IMR-90 (cell line): ENCODE measurements around the gene LDLRAD4.

ENCODE experiments used
- CEBPB ChIP-seq: IDR thresholded peaks from 2 replicates; pipeline ENCODE4 v1.6.1; 2012; ENCODE audit warnings: low read depth, low read length, improper control_type of control experiment
- NFE2L2 ChIP-seq: fragments of 150-350 bp; IDR thresholded peaks from 2 replicates; pipeline ENCODE4 v1.6.1; 2016; ENCODE audit warnings: low read depth, mild to moderate bottlenecking, low read length
- RAD21 ChIP-seq: IDR thresholded peaks from 2 replicates; pipeline ENCODE4 v1.6.1; 2012; ENCODE audit warnings: low read length, improper control_type of control experiment
- TF ChIP-seq, protein P1 (sequence below): fragments of 150-350 bp; IDR thresholded peaks from 2 replicates; pipeline ENCODE4 v1.6.1; 2017; ENCODE audit warnings: mild to moderate bottlenecking, antibody characterized with exemption, low read length, low read depth
- TF ChIP-seq, protein P2 (sequence below): conservative IDR thresholded peaks from 2 replicates; pipeline ENCODE4 v1.5.1; 2012; ENCODE audit warnings: mild to moderate bottlenecking, low read depth, low read length, improper control_type of control experiment

DNA sequence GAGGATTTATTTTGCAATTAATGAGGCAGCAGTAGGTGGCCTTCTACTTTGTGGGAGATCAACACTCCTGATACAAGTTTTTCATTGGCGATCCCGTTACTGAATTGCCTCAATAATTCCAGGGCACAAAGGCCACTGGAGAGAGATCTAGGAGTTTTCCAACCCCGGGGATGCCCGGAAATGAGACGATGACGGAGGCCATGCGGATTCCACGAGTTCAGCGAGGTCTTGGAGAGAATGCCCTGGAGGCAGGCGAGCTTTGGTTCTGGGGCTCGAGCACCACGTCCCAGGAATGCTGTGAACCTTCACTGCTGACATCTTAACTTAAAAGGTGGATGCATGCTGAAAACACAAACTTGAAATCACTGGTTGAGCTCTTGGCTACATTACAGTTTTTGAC, 74.2 kb downstream of the LDLRAD4 start:
- TF ChIP-seq CEBPB (no peak), RAD21 (no peak), NFE2L2 (no peak)
- TF ChIP-seq, protein P1, sequence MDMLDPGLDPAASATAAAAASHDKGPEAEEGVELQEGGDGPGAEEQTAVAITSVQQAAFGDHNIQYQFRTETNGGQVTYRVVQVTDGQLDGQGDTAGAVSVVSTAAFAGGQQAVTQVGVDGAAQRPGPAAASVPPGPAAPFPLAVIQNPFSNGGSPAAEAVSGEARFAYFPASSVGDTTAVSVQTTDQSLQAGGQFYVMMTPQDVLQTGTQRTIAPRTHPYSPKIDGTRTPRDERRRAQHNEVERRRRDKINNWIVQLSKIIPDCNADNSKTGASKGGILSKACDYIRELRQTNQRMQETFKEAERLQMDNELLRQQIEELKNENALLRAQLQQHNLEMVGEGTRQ, result no peak
- TF ChIP-seq, protein P2, sequence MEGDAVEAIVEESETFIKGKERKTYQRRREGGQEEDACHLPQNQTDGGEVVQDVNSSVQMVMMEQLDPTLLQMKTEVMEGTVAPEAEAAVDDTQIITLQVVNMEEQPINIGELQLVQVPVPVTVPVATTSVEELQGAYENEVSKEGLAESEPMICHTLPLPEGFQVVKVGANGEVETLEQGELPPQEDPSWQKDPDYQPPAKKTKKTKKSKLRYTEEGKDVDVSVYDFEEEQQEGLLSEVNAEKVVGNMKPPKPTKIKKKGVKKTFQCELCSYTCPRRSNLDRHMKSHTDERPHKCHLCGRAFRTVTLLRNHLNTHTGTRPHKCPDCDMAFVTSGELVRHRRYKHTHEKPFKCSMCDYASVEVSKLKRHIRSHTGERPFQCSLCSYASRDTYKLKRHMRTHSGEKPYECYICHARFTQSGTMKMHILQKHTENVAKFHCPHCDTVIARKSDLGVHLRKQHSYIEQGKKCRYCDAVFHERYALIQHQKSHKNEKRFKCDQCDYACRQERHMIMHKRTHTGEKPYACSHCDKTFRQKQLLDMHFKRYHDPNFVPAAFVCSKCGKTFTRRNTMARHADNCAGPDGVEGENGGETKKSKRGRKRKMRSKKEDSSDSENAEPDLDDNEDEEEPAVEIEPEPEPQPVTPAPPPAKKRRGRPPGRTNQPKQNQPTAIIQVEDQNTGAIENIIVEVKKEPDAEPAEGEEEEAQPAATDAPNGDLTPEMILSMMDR, result no peak
